ENCODE results near the gene NPY1R.

The NPY1R gene

DNA sequence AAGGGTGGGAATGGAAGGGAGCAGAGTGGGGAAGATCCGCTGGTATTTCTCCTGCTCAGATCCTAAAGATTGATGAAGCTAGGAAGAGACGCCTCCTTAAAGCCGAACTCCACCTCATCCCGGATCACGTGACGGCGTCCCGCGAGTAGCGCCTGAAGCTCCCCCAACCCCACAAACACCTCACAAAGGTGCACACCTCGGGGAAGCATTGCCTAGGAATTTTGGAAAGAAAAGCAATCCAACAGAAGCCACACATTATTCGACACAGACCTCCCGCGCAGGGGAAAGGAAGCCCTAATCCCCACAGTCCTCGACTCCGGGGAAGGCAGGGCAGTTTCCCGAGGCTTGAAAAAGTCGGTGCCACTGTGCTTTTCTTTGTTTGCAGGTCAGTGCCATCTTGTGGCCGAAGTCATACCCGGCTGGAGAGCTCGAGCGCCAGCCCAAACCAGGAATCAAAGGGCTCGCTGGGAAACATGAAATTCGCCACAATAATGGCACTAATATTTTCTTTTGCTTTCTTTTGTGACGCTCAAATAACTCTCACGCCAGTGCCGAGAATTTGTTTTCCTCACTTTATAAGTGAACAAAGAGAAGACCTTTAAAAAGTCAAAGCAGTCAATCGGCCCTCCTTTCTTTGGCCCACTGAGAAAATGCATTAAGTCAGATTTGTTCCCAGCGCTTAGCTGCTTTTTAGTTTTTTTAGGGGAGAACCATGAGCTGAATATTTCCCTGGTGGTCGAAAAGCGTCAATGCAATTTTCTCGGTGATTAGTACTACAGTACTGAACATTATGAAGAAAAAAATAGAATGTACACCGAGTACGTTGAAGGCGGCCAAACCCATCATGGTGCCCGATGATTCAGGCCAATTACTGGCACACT, at the start of gene NPY1R:
TSS of gene NPY1R (minus strand) at position 71 of the 881 bp plus-strand sequence. CDS start 6,042 bp downstream, outside the sequence.
- DNase-seq: peak; percentile 20

DNA sequence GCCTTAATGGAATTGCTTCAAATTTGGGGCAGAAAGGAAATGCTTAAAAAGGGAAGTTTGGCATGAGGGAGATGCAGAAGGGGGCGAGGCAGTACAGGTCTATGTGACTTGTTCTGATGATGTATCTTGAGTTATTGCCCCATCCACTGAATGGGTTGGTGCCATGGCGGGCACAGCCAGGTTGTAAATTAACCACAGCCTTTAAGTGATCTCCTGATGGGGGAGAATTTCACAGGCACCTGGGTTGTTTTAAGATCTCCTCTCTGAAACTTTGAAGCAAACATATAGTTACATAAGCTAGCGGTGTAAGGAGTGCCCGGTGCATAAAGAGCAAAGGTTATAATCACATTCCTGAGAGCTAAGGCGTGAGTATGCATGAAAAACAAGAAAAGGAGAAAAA, 48.3 kb upstream of the NPY1R start:
- no peak for DNase-seq

DNA sequence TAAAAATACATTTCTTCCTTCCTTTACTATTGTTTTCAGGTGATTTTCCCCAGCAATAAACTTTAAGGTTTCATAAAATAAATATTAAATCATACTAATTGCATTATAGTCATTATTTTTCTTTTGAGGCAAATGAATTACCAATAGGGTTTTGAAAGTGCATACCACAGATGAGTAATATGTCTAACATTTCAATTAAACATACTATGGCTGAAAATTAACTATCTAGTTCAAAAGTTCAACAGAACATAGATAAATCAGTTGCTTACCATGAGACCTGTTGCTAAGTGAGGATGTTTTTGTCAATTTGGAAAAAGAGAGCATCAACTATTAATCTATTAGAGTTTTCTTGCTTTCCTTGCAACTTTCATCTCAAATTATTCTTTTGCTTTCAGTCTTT, 46.3 kb upstream of the NPY1R start:
- no peak for DNase-seq

DNA sequence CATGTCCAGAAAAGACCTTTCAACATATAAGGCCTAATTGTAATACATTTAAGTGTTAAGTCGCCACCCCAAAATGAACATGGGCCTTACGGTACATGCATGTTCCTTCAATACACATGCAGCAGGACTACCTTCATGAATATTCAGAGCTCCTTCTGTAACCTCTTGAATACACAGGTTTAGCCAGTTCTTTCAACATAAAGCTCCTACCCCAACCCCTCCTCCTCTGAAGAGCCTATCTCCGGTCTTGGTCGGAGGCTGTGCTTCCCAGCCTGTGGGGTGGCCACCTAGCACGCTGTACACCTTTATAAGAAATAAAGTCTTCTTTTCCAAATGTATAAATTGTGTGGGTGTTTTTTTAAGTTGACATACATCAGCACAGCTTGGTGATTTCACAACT, 39.6 kb upstream of the NPY1R start:
- no peak for DNase-seq

GRCh38 chr4:163367651-163368050, 35.3 kb upstream of the NPY1R start:
- no peak for DNase-seq

- DNase-seq: no peak
These were observed 23.7 kb upstream of the NPY1R start for GRCh38 chr4:163356104-163356503.

- DNase-seq: no peak
These were observed 20.7 kb upstream of the NPY1R start for GRCh38 chr4:163353054-163353453.

GRCh38 chr4:163350672-163351071, 18.3 kb upstream of the NPY1R start:
- no peak for DNase-seq

DNA sequence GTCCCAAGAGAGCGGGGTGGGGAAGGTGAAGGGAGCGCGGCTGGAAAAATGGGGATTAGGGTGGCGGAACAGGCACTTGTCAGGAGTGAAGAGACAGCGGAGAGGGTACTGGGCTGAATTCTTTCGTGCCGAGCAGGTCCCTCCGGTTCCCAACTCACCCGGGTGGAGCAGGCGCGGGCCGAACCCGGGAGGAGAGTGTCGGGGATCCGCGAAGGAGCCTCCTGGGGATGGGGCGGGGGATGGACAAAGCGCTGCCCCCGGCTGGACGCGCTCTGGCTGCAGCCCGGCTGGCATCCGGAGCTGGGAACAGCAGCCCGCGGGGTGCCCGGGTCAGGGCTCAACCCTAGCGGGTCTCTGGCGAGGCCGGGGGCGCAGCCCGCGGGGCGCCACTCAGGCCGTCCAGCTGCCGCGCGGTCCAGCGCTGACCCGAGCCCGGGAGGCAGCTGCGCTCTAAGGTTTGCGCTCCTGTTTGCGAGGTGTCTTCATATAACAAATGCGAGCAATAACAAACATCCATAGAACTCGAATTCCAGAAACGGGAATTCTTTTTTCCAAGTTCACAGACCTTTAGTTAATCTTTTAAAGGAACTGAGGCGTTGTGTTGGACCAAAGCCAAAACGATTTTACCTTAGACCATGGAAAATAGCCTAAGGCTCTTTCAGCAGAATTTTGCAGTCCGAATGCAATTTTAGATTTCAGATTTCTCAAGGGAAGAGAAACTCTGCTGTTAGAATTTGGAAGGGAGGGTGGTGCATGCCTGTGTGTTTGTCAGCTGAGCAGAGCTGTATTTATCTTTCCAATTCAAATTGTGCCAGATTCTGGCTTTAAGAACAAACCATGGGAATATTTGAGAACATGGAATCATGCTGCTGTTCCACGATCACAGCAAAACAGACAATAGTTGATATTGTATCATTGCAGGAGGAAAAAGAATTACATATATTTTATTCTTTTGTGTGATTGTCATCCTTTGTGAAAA, 12.0 kb upstream of the NPY1R start:
- DNase-seq: no peak

- DNase-seq: no peak
These were observed 11.3 kb upstream of the NPY1R start, which contains the start of gene NPY5R for GRCh38 chr4:163343604-163344146. Gene NPY5R (plus strand): TSS chr4:163343892. CDS start chr4:163350274, 6,382 bp downstream.

DNA sequence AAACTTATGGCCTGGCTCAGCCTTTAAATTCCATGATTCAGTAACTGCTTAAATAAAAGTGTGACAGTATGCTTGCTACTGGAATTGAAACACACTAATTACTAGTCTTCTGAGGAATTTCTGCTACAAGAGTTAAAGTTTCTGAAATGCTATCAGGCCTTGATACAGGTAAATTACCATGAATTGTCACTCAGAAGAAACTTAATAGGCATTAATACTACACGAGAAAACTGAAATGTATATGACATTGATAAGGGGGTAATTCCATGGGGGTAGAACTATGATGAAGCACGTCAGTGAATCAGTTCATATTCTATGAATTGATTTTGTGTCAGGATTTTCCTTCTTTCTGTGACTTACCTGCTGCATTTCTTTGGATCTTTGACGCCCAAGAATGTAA, 3.0 kb upstream of the NPY1R start:
- DNase-seq: no peak

DNA sequence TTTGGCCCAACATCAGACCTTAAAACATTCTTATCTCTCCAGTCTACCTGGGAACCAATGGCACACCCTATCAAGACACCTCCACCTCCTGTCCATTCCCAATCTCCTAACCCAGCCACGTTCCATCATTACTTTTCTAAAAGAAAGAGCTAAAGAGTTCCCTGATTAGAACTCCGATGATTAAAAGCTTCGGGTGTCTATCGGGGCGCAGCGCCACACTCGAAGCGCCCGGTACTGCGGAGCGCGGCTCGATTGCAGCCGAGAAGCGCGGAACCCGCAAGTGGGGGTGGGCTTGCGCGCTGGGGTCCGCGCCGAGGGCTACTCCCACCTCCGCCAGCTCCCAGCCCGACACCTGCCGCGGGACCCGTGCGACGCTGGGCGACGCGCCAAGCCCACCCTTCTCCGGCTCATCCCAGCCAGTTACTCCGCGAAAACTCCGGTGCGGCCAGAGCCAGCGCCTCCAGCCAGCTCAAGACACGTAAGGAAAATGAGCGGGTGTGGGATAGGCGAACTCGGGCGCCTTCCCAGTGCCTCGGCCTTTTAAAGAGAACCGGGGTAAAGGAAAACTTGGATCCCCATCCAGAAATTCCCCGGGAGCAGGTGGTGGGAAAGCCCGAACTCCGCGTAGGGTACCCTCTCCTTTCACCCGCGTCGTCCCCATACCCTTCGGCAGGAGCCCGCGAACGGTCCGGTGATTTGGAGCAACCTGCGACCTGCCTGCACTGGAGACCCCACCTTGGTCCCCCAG, 593 bp downstream of the NPY1R start:
- no peak for DNase-seq

DNA sequence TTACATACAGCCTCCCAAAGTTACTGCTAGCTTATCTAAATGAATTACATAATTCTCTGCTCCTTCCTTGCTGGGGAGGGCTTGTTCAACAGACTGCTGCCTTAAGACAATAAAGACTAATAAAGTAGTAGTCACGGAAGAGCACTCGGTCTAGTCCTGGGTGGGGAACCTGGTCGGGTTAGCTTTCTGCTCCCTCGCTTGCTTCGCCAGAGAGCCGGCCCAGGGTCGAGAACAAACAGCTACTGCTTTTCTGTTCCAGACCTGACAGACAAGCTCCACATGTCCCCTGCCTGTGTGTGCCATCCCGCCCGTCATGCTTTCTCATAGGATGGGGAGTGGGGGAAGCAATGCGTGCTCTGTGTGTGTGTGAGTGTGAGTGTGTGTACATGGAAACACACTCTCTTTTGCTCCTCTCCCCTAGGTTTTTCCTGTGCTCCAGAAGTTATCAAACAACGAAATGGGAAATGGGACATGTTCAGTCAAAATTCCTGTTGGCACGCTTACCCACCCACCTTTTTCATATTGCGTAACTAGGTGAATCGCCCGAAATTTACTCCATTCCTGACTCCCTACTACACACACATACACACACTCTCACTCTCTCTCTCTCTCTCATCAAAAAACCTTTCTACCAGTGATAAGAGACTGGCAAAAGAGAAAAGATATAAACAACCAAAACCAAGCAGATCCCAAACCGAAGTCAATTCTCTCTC, 1.3 kb downstream of the NPY1R start:
- no peak for DNase-seq

DNA sequence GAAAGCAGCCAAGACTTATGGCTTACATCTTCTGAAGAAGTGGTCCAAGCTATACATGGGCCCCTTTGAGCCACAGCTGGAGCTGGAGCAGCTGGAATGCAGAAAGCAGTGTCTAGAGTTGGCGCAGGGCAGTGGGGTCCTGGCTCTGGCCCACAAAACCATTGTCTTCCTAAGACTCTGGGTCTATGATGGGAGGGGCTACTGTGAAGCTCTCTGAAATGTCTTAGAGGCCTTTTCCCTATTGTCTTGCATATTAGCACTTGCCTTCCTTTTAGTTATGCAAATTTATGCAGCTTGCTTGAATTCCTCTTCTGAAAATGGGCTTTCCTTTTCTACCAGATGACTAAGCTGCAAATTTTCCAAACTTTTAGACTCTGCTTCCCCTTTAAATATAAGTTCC, 15.3 kb downstream of the NPY1R start:
- DNase-seq: no peak

DNA sequence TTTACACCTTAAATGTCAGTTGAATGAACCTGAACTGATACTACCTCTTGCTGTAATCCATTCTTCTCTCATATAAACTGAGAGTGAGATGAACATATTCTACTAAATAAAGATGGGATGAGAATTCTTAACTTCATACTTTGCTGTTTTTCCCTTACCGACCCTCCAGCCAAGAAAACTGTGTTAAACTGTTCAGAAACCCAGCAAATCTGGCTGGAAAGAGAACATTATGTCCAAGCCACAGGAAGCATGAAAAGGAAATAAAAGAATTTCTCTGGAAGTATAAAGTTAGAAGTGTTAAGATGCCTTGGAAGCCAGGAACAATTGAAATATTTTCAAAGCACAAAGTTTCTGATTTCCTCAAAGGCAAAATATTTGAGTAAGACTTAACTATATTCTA, 22.9 kb downstream of the NPY1R start:
- no peak for DNase-seq

DNA sequence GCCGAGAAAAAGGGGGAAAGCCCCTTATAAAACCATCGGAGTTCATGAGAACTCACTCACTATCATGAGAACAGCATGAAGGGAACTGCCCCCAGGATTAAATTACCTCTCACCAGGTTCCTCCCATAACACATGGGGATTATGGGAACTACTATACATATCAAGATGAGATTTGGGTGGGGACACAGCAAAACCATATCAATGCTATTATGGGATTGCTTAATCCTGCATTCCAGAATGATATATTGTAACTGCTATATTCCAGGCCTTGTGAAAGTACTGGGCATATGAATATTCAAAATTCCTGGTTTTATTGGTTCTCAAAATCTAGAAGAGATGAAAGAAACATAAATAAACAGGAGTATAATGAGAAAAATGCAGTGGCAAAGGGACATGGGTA, 29.3 kb downstream of the NPY1R start:
- DNase-seq: no peak

GRCh38 chr4:163300445-163300844, 32.0 kb downstream of the NPY1R start:
- no peak for DNase-seq

- DNase-seq: no peak
These were observed 37.3 kb downstream of the NPY1R start for GRCh38 chr4:163295138-163295537.

- no peak for DNase-seq
These were observed 48.1 kb downstream of the NPY1R start for GRCh38 chr4:163284304-163284703.

GRCh38 chr4:163280703-163281519, 51.5 kb downstream of the NPY1R start:
- DNase-seq: no peak

DNA sequence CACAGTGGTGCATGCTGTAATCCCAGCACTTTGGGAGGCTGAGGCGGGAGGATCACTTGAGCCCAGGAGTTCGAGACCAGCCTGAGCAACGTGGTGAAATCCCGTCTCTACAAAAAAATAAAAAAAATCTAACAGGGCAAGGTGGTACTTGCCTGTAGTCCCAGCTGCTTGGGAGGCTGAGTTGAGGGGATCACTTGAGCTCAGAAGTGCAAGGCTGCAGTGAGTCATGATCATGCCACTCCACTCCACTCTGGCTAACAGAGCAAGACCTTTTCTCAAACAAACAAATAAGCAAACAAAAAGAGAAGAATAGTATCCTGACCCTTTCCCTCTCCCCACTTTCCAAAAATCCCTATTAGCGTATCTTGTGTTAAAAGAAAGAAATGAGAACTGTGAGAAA, 52.7 kb downstream of the NPY1R start:
- DNase-seq: no peak
